ENCODE measurements around the gene ZNF541. TPM values are rescaled to one million over a fixed set of nuclear protein-coding genes. Genes with fewer than 3 reads are reported as not detected.

ZNF541 gene
- total and polyA plus RNA-seq, 2 experiments from 2014 or later: 0.26 to 0.42 TPM

DNA sequence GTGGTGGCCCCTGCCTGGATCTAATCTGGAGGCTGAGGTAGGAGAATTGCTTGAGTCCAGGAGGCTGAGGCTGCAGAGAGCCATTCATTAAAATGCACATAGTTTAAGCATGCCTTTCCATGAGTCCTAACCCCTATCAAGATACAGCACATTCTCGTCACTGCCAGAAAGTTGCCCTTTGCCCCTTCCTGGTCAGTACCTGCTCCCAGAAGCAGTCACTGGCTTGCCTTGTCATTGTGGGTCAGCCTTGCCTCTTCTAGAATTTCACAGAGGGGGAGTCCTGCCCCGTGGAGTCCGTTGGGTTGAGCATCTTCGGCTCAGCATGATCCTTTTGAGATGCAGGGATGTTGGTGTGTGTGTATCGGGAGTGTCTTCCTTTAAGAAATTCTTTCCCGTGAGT is 46.8 kb upstream of the ZNF541 start:
- H3K36me3 ChIP-seq (ENCODE audit: insufficient read depth): no peaks in the 10 kb centered on the region; the same call in 1 of the 2 replicates
- no peaks in the 10 kb centered on the region for H3K27me3 ChIP-seq (ENCODE audit: insufficient read depth)
- peak; percentile 87 for DNase-seq (ENCODE audit: low spot score)
- TF ChIP-seq JUNB (IDR thresholded peaks at IDR 0.05; ENCODE audit: unreplicated experiment): no peak
- TF ChIP-seq NANOG (IDR thresholded peaks at IDR 0.05; ENCODE audit: borderline replicate concordance): peak; percentile 24; the same call in 1 of the 2 replicates
- no peak for TF ChIP-seq REST (IDR thresholded peaks at IDR 0.05; ENCODE audit: unreplicated experiment)
- no peak for TF ChIP-seq POLR2AphosphoS5 (IDR thresholded peaks at IDR 0.05; ENCODE audit: low read depth)
- TF ChIP-seq EZH2 (IDR thresholded peaks at IDR 0.05; ENCODE audit: low read depth, unreplicated experiment): no peak
- no peak for TF ChIP-seq ZNF114 (CRISPR knock-in tag; IDR thresholded peaks at IDR 0.05)
- peak; percentile 81; the same call in 1 of the 2 replicates for TF ChIP-seq ZNF462 (CRISPR knock-in tag; IDR thresholded peaks at IDR 0.05)
- TF ChIP-seq CTCF (conservative IDR thresholded peaks at IDR 0.05; ENCODE audit: low read depth in 2 of 2): no peak
- TF ChIP-seq CREB1 (CRISPR knock-in tag; IDR thresholded peaks at IDR 0.05; ENCODE audit: low read depth): peak; percentile 50; the same call in 1 of the 2 replicates
- TF ChIP-seq, protein P1, sequence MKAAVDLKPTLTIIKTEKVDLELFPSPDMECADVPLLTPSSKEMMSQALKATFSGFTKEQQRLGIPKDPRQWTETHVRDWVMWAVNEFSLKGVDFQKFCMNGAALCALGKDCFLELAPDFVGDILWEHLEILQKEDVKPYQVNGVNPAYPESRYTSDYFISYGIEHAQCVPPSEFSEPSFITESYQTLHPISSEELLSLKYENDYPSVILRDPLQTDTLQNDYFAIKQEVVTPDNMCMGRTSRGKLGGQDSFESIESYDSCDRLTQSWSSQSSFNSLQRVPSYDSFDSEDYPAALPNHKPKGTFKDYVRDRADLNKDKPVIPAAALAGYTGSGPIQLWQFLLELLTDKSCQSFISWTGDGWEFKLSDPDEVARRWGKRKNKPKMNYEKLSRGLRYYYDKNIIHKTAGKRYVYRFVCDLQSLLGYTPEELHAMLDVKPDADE (IDR thresholded peaks at IDR 0.05): no peak
- TF ChIP-seq EZH2phosphoT487 (IDR thresholded peaks at IDR 0.05; ENCODE audit: unreplicated experiment): no peak
- TF ChIP-seq STAT1 (IDR thresholded peaks at IDR 0.05; ENCODE audit: unreplicated experiment): no peak
- TF ChIP-seq ZNF331 (CRISPR knock-in tag; IDR thresholded peaks at IDR 0.05; ENCODE audit: low read depth): no peak
- Mint-ChIP-seq H3K4me1 (peaks cover 59% of the 10 kb centered on the region), H3K27ac (peak overlapping the region; percentile 96), H3K9me3 (no peaks in the 10 kb centered on the region), H3K36me3 (ENCODE audit: low read depth) (peaks cover 8% of the 10 kb centered on the region), H3K27me3 (ENCODE audit: insufficient read depth, low read depth, poor library complexity) (peaks cover 14% of the 10 kb centered on the region), H3K4me3 (peak overlapping the region; percentile 42)
- H3K4me2 ChIP-seq: peak overlapping the region; percentile 6
- H4K20me1 ChIP-seq (replicated peaks; ENCODE audit: insufficient read depth): peaks cover 23% of the 10 kb centered on the region
- peak; percentile 87 for ATAC-seq
- H3K79me2 ChIP-seq (replicated peaks; ENCODE audit: insufficient read depth): peaks cover 96% of the 10 kb centered on the region
- H3F3A ChIP-seq (replicated peaks; ENCODE audit: low read depth): peaks cover 20% of the 10 kb centered on the region
- H2AFZ ChIP-seq: no peak overlapping the region
- peaks cover 65% of the 10 kb centered on the region for H3K4me1 ChIP-seq (ENCODE audit: insufficient read depth)
- no peak overlapping the region; the same call in 1 of the 2 replicates for H3K4me3 ChIP-seq
- H3K27ac ChIP-seq (ENCODE audit: low read depth): peak overlapping the region; percentile 93
- H3K9me2 ChIP-seq (ENCODE audit: insufficient read depth): no peaks in the 10 kb centered on the region

Measured in GM23338 (cell line).